Urinary bladder (tissue), 4 donors: Measurements from ENCODE around the gene ADGRG6. TPM values are rescaled to one million over a fixed set of nuclear protein-coding genes. Genes with fewer than 3 reads are reported as not detected.
"Not testable (repeated sequence)": the region's sequence is repeated elsewhere in the genome, so short reads cannot be mapped to it uniquely, and the experiment has no call there.

Source experiments
- DNase-seq: peaks from one replicate; pipeline ENCODE4 v3.0.0-alpha.2; 2015; ENCODE audit errors: extremely low spot score
- H3K27ac ChIP-seq: one replicate; pipeline ENCODE4 v1.5.1; 2013; ENCODE audit warnings: low read depth, mild to moderate bottlenecking, moderate library complexity
- H3K36me3 ChIP-seq: one replicate; pipeline ENCODE4 v1.6.1; 2013; ENCODE audit warnings: mild to moderate bottlenecking, moderate library complexity; ENCODE audit not compliant: insufficient read depth
- H3K4me1 ChIP-seq: one replicate; pipeline ENCODE4 v1.6.1; 2013; ENCODE audit warnings: mild to moderate bottlenecking, moderate library complexity; ENCODE audit not compliant: insufficient read depth
- H3K4me3 ChIP-seq: one replicate; pipeline ENCODE4 v1.5.1; 2013; ENCODE audit warnings: low read depth, low read length
- WGBS: extraction: QIAGEN DNeasy Blood & Tissue Kit; methylation state at CpG from one replicate; pipeline ENCODE4 v1.1.7; 2013; 5-methylcytosine and 5-hydroxymethylcytosine counted together
- polyA plus RNA-seq: library from polyadenylated mRNA; stranded (reverse); fragments of 200-250 nt; gene quantifications from one replicate; pipeline ENCODE4 v1.2.3, GENCODE V29; 2013
- total RNA-seq: library from RNA; depleted of rRNA; stranded (reverse); fragments of >200 nt; gene quantifications from one replicate; pipeline ENCODE4 v1.2.3, GENCODE V29; 2014
- donor health status: healthy with polysubstance abuse.
- donor health status: healthy.

The ADGRG6 gene
- total and polyA plus RNA-seq, 2 donors = 6.6 to 124 TPM

- 80% methylated on average over 2 of the region's 2 CpGs for WGBS
- not testable (repeated sequence) for DNase-seq, H3K4me3 ChIP-seq
Measured at GRCh38 chr6:142454848-142455247, 153.0 kb downstream of the ADGRG6 start.

GRCh38 chr6:142455957-142456589 is 154.3 kb downstream of the ADGRG6 start:
- 82% methylated on average over 8 of the region's 8 CpGs for WGBS

More at GRCh38 chr6:142454848-142455247, 153.0 kb downstream of the ADGRG6 start:
- H3K36me3 ChIP-seq, H3K27ac ChIP-seq, H3K4me1 ChIP-seq: not testable (repeated sequence)

GRCh38 chr6:142457638-142458406 is 156.0 kb downstream of the ADGRG6 start:
- DNase-seq = no peak
- H3K4me3 ChIP-seq = no peak overlapping the region
- no peaks in the 10 kb centered on the region for H3K4me1 ChIP-seq
- no peak overlapping the region for H3K27ac ChIP-seq
- WGBS = 98% methylated on average over 1 of the region's 1 CpG
- no peaks in the 10 kb centered on the region for H3K36me3 ChIP-seq

More at GRCh38 chr6:142455957-142456589, 154.3 kb downstream of the ADGRG6 start:
- H3K4me1 ChIP-seq = no peaks in the 10 kb centered on the region
- H3K36me3 ChIP-seq = no peaks in the 10 kb centered on the region
- no peak for DNase-seq
- H3K27ac ChIP-seq = no peak overlapping the region
- H3K4me3 ChIP-seq = no peak overlapping the region

- Histone ChIP-seq H3K4me1 (no peaks in the 10 kb centered on the region), H3K27ac (no peak overlapping the region), H3K4me3 (no peak overlapping the region), H3K36me3 (no peaks in the 10 kb centered on the region)
- 50% methylated on average over 2 of the region's 2 CpGs for WGBS
- no peak for DNase-seq
Measured at GRCh38 chr6:142458836-142459235, 157.0 kb downstream of the ADGRG6 start.

- 93% methylated on average over 1 of the region's 1 CpG for WGBS
- no peak overlapping the region for H3K27ac ChIP-seq
Measured at GRCh38 chr6:142459271-142459670, 157.5 kb downstream of the ADGRG6 start.

GRCh38 chr6:142462260-142462659 is 160.5 kb downstream of the ADGRG6 start:
- 97% methylated on average over 2 of the region's 2 CpGs for WGBS
- no peak overlapping the region for H3K4me3 ChIP-seq
- H3K36me3 ChIP-seq = no peaks in the 10 kb centered on the region
- DNase-seq = no peak
- no peaks in the 10 kb centered on the region for H3K4me1 ChIP-seq
- no peak overlapping the region for H3K27ac ChIP-seq

More at GRCh38 chr6:142459271-142459670, 157.5 kb downstream of the ADGRG6 start:
- no peaks in the 10 kb centered on the region for H3K4me1 ChIP-seq
- DNase-seq = no peak
- no peak overlapping the region for H3K4me3 ChIP-seq
- no peaks in the 10 kb centered on the region for H3K36me3 ChIP-seq

GRCh38 chr6:142463988-142464387 is 162.2 kb downstream of the ADGRG6 start:
- Histone ChIP-seq H3K4me1 (no peaks in the 10 kb centered on the region), H3K27ac (no peak overlapping the region), H3K4me3 (no peak overlapping the region), H3K36me3 (no peaks in the 10 kb centered on the region)
- 68% methylated on average over 6 of the region's 6 CpGs for WGBS
- no peak for DNase-seq

GRCh38 chr6:142469220-142469619 is 167.4 kb downstream of the ADGRG6 start:
- 86% methylated on average over 1 of the region's 1 CpG for WGBS
- Histone ChIP-seq H3K4me3 (no peak overlapping the region), H3K36me3 (no peaks in the 10 kb centered on the region), H3K4me1 (no peaks in the 10 kb centered on the region), H3K27ac (no peak overlapping the region)
- no peak for DNase-seq

GRCh38 chr6:142470421-142470820 is 168.6 kb downstream of the ADGRG6 start:
- Histone ChIP-seq H3K27ac (no peak overlapping the region), H3K36me3 (no peaks in the 10 kb centered on the region), H3K4me1 (no peaks in the 10 kb centered on the region), H3K4me3 (no peak overlapping the region)
- 63% methylated on average over 1 of the region's 1 CpG for WGBS
- no peak for DNase-seq

- peak; percentile 5 for DNase-seq
- Histone ChIP-seq H3K4me3 (no peak overlapping the region), H3K4me1 (no peaks in the 10 kb centered on the region), H3K27ac (no peak overlapping the region), H3K36me3 (no peaks in the 10 kb centered on the region)
- WGBS = 8% methylated on average over 13 of the region's 13 CpGs
Measured at GRCh38 chr6:142474531-142475289, 172.9 kb downstream of the ADGRG6 start.

- Histone ChIP-seq H3K4me3 (no peak overlapping the region), H3K4me1 (no peaks in the 10 kb centered on the region), H3K27ac (no peak overlapping the region), H3K36me3 (no peaks in the 10 kb centered on the region)
- DNase-seq = no peak
- WGBS = 78% methylated on average over 2 of the region's 2 CpGs
Measured at GRCh38 chr6:142476452-142476851, 174.6 kb downstream of the ADGRG6 start.

- no peaks in the 10 kb centered on the region for H3K36me3 ChIP-seq
- no peak for DNase-seq
- 92% methylated on average over 2 of the region's 2 CpGs for WGBS
- no peak overlapping the region for H3K27ac ChIP-seq
- no peak overlapping the region for H3K4me3 ChIP-seq
- H3K4me1 ChIP-seq = no peaks in the 10 kb centered on the region
Measured at GRCh38 chr6:142478117-142478516, 176.3 kb downstream of the ADGRG6 start.

GRCh38 chr6:142481466-142481865 is 179.7 kb downstream of the ADGRG6 start:
- DNase-seq = no peak
- Histone ChIP-seq H3K4me3 (no peak overlapping the region), H3K36me3 (no peaks in the 10 kb centered on the region), H3K4me1 (no peaks in the 10 kb centered on the region), H3K27ac (no peak overlapping the region)
- WGBS = 65% methylated on average over 4 of the region's 4 CpGs
